Left cardiac atrium (tissue), 4 donors: ENCODE measurements around the gene NLN. TPM values are rescaled to one million over a fixed set of nuclear protein-coding genes. Genes with fewer than 3 reads are reported as not detected.
"Not testable (repeated sequence)": the region's sequence is repeated elsewhere in the genome, so short reads cannot be mapped to it uniquely, and the experiment has no call there.

Experiments
- ATAC-seq, 2 donors: fragments of 200-7000 bp; cut with Tn5 transposase; one replicate each; pipeline ENCODE4 v1.9.1; 2020; ENCODE audit warnings: mild to moderate bottlenecking in 2 of 2, moderate library complexity in 2 of 2
- DNase-seq: peaks from one replicate; pipeline ENCODE4 v3.0.0-alpha.2; 2020
- intact Hi-C, 2 donors: fragments of 100-400 bp; cut with DNase I; formaldehyde crosslinking; loops; one replicate each; pipeline versions ENCODE4 v1.14.1 to v1.15.1; 2022 to 2023
- long read RNA-seq: library from polyadenylated mRNA; unstranded; transcript quantifications from one replicate; pipeline ENCODE4 v2.0.0, GENCODE V29; 2021
- total RNA-seq, 2 donors: library from RNA; stranded (reverse); fragmentation: NEBNext Ultra II Directional; extraction: Animal tissue kit (Norgen Biotek cat#: 25700); gene quantifications; one replicate each; pipeline ENCODE4 v1.2.1, GENCODE V29; 2021
- donor health status: DM: no; HTN: yes; CAD: no.
- donor health status: DM: no; HTN: yes; CAD: no; lungs with severe emphysema.
- donor health status: DM: yes; HTN: yes; CAD: no.
- donor health status: Dilated cardiomyopathy.

NLN gene
- 10 to 100 TPM; 13.9 to 14.7 TPM for total RNA-seq
- long read RNA-seq, full-length matches to known transcripts: 10 of 15 reads
- long read RNA-seq, partial matches to known transcripts: 1 of 15 reads
- long read RNA-seq, other reads (novel, unspliced or antisense): 4 of 15 reads

- intact Hi-C loops: no loop called here
- peak; percentile 90 for DNase-seq
- ATAC-seq: peak; percentile 99
Observed at GRCh38 chr5:65721720-65722574, at the start of gene NLN, which contains the start of gene SGTB. NLN (plus strand) TSS chr5:65722205; CDS start chr5:65722374, 169 bp downstream. SGTB (minus strand) TSS chr5:65722109; CDS start chr5:65720807, 1,302 bp downstream.

DNA sequence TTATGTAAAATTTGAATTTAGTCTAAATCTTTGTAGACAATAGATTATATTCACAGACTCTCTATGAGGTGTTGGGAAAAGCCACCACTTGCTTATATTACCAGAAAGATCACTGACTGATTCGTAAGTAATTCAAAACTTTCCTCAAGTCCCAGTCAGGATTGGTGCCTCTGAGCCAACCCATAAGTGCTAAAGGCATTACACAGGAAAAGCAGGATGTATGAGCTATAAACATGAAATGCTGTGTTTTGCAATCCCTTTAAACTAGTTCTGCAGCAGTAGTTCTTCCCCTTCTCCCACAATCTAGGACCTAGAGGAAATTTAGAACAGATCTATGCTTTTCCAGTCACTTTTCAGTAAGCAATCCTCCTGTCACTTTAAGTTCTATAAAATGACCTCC is 49.2 kb upstream of the NLN start:
- ATAC-seq (no peak), DNase-seq (no peak)
- intact Hi-C loops: no loop called here

GRCh38 chr5:65674749-65675148 is 47.3 kb upstream of the NLN start:
- intact Hi-C loops: no loop called here
- no peak for DNase-seq
- no peak for ATAC-seq

DNA sequence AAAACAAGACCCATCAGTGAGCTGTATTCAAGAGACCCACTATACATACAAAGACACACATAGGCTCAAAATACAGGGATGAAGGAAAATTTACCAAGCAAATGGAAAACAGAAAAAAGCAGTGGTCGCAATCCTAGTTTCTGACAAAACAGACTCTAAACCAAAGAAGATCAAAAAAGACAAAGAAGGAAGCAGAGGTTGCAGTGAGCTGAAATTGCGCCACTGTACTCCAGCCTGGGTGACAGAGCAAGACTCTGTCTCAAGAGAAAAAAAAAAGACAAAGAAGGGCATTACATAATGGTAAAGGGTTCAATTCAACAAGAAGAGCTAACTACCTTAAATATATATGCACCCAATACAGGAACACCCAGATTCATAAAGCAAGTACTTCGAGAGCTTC is 45.9 kb upstream of the NLN start:
- DNase-seq, intact Hi-C loops, ATAC-seq: not testable (repeated sequence)

DNA sequence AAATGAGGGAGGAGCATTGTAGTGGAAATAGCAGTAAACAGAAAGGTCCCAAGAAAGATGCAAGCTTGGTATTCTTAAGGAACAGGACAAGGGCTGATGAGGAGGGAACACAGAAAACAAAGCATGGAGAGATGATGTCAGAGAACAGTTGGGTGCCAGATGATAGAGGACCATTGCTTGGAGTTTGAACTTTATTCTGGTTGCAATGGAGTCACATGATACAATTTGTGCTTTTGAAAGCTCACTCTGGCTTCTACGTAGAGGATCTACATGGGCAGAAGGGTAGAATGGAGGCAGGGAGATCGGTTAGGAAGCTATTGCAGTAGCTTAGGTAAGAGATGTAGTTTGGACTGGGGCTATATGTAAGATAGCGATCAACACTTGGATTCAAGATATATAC is 39.9 kb upstream of the NLN start:
- intact Hi-C loops: no loop called here
- ATAC-seq (no peak), DNase-seq (no peak)

GRCh38 chr5:65693121-65693520 is 28.9 kb upstream of the NLN start:
- ATAC-seq (no peak), DNase-seq (no peak)
- intact Hi-C loops: no loop called here

GRCh38 chr5:65695162-65695755 is 26.7 kb upstream of the NLN start:
- no peak for DNase-seq
- intact Hi-C loops: no loop called here
- no peak for ATAC-seq

- DNase-seq (no peak), ATAC-seq (no peak)
- intact Hi-C loops: no loop called here
Observed at GRCh38 chr5:65695896-65696295, 26.1 kb upstream of the NLN start.

DNA sequence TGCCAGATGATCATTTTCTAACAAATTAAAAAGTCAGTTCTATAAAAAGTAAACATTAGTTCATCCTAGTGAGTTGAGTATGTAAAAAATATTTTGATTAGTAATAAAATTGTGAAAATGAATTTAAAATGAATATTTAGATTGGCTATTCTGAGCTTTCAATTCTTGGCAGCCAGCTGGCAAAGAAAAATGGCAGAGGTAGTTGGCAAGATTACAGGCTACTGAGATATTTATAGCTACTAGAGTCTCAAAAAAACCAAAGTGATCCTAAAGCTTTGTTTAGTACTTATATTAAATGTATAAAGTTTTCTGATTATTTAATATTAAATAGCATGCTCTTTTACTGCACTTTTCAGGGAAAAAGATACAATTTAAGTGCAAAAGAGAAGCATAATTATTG is 25.1 kb upstream of the NLN start:
- ATAC-seq (no peak), DNase-seq (no peak)
- intact Hi-C loops: no loop called here

DNA sequence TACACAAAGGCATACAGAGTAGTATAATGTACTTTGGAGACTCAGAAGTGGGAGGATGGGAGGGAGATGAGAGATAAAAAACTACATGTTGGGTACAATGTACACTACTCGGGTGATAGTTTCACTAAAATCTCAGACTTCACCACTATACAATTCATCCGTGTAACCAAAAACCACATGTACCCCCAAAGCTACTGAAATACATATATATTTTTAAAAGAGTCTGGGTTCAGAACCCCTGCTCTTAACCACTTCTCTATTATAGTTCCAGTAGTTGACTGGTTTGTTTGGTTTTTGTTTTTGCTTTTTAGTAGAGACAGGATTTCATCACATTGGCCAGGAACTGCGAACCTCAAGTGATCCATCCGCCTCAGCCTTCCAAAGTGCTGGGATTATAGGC is 22.7 kb upstream of the NLN start:
- no peak for ATAC-seq
- intact Hi-C loops: no loop called here
- no peak for DNase-seq

DNA sequence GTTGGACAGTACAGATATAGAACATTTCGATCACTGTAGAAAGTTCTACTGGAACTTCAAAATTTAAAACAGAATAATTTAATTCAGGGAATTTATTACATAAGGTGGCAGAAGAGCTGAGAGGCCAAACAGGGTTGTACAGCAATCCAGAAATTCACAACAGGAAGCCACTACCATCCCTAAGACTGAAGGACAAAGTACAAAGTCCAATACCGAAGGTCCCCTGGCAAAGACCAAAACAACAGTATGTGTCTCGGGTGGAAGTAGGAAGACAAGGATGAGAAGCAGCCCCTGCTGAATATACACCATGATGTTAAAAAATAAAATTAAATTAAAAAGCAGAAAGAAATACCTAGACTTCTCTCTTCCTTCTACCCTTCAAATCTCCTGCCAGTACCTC is 20.0 kb upstream of the NLN start:
- no peak for DNase-seq
- ATAC-seq: no peak
- intact Hi-C loops: no loop called here

DNA sequence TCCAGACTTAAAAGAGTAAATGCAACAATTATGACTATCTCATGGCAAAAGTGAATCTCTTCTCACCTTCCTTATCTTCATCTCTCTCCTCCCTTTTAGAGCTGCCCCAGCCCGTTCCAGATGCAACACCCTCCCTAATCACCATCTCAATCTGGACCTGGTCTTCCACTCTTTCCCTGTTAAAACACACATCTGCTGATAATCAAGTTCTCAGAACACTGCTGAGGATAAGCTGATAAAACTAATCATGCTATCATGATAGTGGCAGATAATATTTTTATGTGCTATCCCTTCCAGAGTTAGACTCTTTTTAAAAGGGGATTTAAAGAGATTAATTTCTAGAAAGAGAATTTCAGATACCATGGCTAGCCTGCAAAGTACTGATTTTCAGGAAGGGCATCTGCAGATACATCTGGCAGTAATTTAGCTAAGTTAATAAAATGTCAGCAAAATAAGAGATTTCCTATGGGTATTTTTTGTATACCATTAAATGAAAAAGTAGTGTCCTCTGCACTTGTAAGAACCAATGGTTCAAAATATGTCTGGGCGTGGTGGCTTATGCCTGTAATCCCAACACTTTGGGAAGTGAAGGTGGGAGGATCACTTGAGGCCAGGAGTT is 17.3 kb upstream of the NLN start:
- intact Hi-C loops: no loop called here
- DNase-seq (no peak), ATAC-seq (no peak)

DNA sequence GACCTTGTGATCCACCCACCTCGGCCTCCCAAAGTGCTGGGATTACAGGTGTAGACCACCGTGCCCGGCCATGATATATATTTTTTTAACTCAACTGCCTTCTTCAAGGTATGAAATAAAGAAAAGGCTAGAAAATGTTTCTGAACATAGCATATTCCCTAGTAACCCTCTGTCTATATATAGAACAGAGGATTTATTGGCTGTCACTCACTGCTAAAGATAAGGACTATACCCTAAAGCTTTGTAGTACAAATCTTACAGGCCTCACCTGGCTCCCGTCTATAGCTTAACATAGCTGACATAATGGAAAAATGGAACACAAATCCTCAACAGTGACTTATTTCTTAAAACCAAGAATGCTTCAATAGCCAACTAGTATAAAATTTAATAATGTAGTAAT is 14.3 kb upstream of the NLN start:
- no peak for DNase-seq
- intact Hi-C loops: no loop called here
- ATAC-seq: no peak

GRCh38 chr5:65708145-65708544 is 13.9 kb upstream of the NLN start:
- intact Hi-C loops: no loop called here
- no peak for DNase-seq
- no peak for ATAC-seq

- intact Hi-C loops: no loop called here
- ATAC-seq (no peak), DNase-seq (no peak)
Observed at GRCh38 chr5:65718576-65719310, 3.3 kb upstream of the NLN start.

GRCh38 chr5:65721050-65721719 is 820 bp upstream of the NLN start:
- ATAC-seq (peak; percentile 54 to 64), DNase-seq (peak; percentile 73)
- intact Hi-C loops: no loop called here

DNA sequence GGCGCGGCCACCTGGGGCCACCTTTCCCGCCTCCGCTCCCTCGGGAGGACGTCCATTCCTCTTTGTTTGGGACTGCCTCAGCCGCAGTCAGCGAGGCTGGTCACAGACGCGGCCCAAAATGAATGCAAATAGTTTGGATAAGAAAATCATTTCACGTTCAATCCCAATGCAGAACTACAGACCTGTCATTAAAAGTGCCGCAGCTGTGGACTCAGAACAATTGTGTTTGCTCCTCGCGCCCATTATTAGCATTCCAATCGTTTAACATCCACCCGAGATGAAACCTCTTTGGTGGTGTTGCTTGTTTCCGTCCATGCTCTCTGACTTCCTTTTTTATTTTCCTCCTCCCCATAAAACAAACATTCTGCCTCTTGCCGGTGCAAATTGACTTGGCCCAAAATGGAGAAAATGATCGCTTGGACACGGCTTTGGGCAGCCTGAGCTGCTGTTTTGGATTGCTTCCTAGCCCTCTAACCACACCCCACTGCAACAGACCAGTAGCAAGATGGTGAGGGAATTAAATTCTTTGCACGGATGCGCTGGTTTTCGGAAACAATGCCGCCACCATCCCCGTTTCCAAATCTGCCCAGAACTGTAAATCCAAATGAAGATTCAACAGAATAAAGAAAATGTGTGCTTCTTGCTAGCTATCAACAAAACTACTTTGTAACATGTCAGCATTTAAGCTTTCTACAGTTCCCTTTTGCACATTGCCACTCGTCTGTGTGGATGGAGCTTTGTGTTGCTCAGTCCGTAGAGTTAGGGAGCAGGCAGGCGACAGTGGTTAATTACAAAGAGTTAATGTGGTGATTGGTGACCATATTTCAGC is 784 bp downstream of the NLN start:
- ATAC-seq (peak; percentile 45 to 61), DNase-seq (peak; percentile 26)
- intact Hi-C loops: no loop called here

- intact Hi-C loops: no loop called here
- ATAC-seq (no peak), DNase-seq (no peak)
Observed at GRCh38 chr5:65727491-65728156, 5.6 kb downstream of the NLN start.
